Skin of body (tissue), 2 donors: ENCODE data around the gene ZC2HC1C. TPM values are rescaled to one million over a fixed set of nuclear protein-coding genes. Genes with fewer than 3 reads are reported as not detected.
"Not testable (repeated sequence)": the region's sequence is repeated elsewhere in the genome, so short reads cannot be mapped to it uniquely, and the experiment has no call there.

ENCODE experiments used
- DNase-seq: peaks from one replicate; lab custom pipeline; 2025; lab: John Stamatoyannopoulos, UW
- total RNA-seq: library from RNA; depleted of rRNA; stranded (reverse); fragments of >200 nt; gene quantifications from one replicate; pipeline ENCODE4 v1.2.3, GENCODE V29; 2014

Gene ZC2HC1C
- total RNA-seq, 1 donor from 2014 or later, result 0.59 TPM

DNA sequence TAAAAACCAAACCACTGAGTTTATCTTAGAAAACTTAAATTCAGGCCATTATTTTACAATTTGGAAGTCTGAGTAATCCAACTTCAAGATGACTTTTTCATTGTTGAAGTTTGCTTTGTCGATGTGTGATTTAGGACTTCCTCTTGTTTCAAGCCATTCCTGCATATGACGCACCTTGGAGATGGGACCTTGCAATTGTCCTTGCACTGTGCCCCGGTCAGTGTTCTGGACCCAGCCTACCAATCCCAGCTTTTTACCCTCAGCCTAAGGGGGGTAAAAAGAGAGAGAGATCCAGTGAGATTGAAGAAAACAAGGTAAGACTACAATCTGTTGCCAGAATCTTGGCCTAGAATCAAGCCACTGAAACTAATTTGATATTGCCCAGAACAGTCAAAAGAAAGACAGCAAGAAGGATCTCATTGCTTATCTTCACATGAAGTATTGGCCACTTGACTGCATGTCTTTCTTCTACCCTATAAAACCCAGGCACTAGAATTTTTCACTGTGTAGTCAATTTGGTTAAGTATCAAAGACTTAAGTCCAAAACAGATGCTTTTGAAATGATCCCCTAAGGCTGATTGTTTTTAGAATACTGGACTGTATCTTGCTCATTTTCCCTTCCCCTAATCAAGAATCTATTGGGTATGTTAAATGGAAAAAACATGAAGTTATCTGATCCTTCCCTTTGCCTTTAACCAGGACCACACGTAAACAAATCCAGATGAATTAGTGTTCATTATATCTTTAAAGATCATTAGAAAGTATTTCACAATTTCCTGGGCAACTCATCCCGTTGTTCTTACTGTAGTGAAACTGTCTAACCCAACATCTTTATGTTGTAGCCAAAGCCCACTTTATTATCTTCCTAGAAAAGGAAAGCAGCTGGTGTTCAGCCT is 15.8 kb upstream of the ZC2HC1C start:
- DNase-seq, result no peak

DNA sequence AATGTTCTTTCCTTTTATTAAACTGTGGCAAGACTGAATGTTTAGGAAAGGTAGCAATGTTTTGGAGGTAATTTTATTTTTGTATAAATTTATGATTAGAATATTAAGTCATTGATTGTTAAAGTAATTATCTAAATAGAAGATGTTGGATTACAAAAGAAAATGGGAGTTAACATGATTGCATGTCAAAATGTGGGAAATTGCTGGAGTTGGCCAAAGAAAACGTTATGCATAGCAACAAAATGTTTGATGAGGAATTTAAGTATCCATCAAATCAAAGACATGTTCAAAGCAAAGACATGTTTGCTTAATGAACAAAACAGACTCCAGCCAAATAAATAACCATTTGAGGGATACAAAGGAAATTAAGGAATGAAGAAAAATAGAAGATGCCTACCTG is 15.0 kb upstream of the ZC2HC1C start:
- no peak for DNase-seq

DNA sequence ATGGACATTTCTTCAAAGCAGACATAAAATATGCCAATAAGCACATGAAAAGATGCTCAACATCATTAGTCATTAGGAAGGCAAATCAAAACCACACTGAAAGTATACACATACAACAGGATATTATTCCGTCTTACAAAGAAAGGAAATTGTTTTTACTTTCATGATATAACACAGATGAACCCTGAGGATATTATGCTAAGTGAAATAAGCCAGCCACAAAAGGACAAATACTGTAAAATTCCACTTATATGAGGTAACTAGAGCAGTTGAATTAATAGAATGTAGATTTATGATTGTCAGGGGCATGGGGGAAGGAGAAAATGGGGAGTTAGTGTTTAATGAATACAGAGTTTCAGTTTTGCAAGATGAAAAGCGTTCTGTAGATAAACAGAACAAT is 9.8 kb upstream of the ZC2HC1C start:
- DNase-seq, result no peak

DNA sequence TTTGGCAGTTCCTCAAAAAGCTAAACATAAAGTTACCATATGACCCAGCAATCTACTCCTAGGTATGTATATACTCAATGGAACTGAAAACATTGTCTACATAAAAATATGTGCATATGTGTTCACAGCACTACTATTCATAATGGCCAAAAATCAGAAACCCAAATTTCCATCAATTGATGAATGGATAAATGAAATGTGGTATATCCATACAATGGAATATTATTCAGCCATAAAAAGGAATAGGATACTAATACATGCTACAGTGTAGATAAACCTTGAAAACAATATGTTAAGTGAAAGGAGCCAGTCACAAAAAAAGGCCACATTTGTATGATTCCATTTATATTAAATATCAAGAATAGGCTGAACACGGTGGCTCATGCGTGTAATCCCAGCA is 9.0 kb upstream of the ZC2HC1C start:
- no peak for DNase-seq

DNA sequence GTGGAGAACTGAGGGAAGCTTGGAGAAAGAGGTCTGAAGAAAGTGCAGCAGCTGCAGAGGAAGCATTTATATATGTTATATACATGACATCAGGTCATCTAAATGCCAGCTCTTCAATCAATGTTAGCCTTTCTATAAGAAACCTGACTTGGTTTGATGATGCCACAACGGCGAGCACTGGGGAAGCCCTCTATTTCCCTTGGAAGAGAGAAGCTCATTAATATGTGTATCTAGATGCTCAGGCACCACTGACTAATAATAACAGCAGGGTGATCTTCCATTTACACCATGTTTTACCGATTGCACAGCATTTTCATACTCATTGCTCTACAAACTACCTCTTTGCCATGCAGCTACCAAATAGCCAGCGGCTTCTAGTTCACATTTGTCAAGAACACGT is 6.4 kb upstream of the ZC2HC1C start:
- no peak for DNase-seq

DNA sequence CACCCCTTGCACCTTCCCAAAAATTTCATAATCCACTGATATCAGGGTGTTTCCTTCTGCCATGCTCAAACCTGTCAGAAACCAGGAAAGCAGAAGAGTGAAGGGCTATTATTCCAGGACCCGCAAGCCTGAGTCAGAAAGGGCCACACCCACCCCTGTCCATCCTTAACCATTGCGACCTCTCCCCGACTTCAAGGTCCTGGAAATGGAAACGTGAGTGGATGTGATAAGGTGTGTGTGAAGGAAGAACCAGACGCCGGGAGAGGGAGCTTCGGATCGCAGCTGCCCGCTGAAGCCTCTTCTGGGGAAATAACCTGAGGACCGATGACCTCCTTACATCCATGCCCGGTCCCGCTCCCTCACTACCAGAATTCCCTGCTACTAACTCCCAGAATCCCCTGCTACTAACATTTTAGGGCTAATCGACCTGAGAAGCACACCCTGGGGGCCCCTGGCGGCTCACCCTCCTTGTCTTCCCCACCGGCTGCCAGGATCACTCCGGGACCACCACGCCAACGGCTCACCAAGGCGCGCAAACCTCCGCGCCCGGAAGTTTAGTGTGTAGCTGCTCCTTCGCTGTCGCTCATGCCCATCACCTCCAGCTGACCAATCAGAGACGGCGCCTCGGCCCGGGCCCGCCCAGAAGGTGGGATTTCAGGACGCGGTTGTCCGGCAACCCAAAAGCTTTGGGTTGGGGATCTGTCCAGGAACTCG is 5.8 kb upstream of the ZC2HC1C start, which contains the start of gene ACYP1:
ACYP1 (minus strand) TSS at position 534 of the 714 bp plus-strand sequence; CDS start at position 63, 471 bp downstream.
- DNase-seq, result peak; percentile 67

DNA sequence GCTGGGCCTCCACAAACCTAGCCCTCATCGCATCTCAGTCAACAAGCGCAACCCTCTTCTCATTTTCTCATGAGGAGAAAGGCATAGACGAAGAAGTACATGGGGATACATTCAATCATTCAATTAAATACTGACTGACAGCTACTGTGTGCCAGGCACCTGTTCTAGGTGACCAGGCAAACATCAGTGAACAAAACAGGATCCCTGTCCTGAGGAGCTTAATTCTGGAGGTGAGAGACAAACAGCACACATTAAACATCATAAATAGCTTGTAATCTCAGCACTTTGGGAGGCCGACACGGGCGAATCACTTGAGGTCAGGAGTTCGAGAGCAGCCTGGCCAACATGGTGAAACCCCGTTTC is 5.3 kb upstream of the ZC2HC1C start:
- DNase-seq, result no peak

DNA sequence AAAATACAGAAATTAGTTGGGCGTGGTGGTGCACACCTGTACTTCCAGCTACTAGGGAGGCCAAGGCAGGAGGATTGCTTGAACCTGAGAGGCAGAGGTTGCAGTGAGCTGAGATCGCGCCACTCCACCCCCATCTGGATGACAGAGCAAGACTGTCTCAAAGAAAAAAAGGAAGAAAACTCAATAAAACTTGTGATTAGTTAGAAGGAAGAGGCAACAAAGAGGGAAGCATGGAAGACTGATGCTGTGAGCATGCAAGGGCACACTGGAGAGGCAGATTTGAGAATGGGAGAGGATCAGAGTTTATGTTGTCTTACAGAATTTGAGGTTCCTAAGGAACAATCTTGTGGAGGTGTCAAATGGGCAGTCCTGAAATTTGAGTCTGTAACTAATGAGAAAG is 2.8 kb upstream of the ZC2HC1C start:
- no peak for DNase-seq

DNA sequence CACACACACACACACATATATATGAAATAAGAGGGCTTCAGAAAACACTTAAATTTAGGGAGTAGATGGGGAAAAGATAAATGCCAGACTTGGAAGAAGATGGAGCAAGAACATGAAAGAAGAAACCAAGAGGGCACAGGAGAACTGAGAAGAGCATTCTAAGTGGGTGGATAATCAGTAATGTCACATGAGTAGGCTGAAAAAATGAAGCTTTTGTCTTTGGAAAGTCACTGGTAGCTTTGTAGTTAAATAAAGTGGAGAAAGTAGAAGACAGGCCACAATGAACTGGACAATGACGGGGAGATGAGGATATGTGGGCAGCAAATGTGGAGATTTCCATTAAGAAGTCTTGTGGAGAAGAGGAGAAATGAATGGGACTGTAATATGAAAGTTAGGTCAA is 2.2 kb upstream of the ZC2HC1C start:
- no peak for DNase-seq

DNA sequence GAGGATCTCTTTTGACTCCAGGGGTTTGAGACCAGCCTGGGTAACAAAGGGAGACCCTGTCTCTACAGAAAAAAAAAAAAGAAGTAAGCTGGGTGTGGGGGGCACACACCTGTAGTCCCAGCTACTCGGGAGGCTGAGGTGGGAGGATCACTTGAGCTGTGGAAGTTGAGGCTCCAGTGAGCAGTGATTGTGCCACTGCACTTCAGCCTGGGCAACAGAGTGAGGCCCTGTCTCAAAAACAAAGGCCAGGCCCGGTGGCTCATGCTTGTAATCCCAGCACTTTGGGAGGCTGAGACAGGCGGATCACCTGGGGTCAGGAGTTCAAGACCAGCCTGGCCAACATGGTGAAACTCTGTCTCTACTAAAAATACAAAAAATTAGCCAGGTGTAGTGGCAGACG is 1.7 kb upstream of the ZC2HC1C start:
- not testable (repeated sequence) for DNase-seq

DNA sequence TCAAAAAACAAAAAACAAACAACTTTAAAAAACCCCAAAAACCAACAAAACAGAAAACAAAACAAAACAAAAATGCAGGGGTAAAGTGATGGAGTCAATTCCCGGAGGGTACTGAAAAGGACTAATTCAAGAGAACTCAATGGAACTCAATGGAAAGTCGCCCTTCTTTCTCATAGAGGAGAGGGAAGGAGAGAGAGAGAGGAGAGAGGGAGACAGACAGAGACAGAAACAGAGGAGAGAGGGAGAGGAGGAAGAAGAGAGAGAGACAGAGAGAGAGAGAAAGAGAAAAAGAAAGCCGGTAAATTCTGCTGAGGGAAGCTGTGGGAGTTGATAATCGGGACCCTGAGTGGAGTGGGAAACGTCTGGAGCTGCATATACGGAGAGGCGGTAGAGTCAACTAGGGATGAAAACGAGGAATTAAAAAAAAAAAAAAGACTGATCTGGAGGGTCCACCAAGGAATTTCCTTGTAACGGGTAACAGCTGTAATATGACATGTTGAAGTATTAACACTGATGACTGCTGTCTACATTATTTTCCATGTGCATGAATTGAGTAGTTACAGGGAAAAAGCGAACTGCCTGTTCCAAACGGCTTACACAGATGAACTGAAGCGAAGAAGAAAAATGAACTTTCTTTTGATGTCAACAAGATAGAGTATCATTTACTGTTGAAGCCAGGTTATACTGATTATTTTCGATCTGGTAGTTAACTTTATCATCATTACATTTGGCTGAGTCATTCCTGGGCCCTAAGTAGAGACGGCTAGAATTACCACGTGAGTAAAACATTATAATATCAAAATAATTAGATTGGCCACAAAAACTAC is 934 bp upstream of the ZC2HC1C start:
- peak; percentile 88 for DNase-seq

DNA sequence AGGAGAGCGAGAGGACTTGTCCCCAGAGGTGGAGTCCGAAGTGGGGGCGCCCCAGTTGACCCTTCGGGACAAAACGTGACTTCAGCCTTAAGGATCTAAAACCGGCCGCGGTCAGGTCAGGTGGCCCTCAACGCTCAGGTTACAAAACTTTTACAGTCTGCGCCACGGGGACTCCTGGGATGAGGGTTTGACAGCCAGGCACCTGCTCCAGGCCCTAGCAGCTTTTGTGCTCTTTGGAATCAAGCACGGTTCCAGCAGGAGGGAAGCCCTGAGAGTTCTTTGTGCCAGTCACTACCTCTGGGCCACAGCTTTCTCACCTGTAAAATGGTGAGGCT is 337 bp downstream of the ZC2HC1C start:
- no peak for DNase-seq

DNA sequence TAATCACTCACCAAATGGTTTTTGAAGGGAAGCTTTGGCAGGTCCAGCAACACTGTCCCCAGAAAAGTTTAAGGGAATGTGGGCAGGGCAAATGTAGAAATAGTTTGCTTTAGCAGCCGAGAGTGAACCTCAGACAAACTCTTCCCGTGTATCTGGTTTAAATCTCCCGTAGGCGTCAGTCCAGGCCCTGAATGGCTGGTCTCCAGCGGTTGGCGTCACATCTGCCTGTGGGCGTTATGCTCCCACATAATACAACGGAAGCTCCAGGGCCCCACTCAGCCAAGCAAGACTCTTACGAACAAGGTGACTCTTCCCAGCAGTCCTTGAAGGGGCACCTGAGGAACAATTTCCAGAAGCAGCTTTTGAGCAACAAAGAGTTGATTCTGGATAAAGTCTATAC is 942 bp downstream of the ZC2HC1C start:
- DNase-seq, result no peak

DNA sequence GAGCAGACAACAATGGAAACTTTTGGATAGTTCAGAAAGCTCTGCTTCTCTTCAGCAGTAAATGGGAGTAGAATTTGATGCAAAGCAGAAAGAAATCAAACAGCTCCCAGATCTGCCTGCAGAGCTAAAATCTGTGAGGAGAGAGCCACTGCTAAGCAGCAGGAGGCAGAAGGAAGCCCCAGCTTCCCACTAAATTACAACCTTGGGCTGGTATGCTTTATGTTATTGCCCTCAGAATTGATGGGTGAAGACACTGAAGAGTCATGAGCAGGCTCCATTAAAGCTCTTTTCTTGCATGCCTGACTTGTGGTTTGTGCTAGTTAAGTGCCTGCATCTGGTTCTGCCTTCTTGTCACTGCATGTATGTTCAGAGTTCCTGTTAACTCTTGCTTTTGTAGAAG is 8.4 kb downstream of the ZC2HC1C start:
- DNase-seq, result peak; percentile 73

DNA sequence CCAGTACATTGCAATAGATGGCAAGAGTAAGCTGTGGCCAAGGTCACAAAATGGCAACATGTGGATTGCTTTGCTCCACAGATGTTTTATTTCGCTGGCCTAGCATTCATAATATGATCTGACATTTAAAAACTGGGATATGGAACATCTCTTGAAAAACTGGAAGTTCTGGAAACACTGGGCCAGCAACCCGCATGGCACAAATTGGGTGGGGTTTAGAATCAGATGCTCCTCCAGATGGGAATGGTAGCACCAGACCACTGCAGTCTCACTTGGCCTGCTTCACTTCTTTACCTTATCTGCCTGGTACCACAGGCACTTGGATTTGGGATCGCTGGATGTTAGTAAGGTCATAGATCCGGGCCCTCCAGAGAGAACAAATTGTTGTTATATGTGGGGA is 10.1 kb downstream of the ZC2HC1C start:
- no peak for DNase-seq

DNA sequence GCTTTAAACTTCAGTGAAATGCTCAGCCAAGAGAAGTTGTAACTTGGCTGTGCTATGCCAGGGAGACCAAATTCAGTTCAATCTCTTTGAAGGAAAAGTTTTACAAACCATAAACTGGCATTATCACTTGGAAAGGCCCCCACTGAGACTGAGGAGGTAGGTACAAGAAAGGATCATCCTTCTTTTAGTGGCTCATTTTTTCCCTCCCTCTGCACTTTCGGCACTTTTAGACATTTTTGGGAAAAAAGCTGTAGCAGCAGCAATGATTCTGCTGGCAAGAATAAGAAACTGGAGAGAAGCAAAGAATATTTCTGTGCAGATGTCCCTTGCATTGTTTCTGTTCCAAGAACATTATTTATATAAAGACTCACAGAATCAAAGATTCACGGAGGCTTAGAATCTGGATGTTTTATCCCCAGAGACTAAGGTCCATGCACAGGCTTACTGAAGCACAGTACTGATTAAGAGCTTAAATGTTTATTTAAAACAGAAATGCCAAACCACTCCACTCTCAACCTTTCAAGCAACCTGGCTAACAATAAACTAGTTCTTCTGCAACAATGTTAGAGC is 12.3 kb downstream of the ZC2HC1C start:
- DNase-seq, result peak; percentile 69

DNA sequence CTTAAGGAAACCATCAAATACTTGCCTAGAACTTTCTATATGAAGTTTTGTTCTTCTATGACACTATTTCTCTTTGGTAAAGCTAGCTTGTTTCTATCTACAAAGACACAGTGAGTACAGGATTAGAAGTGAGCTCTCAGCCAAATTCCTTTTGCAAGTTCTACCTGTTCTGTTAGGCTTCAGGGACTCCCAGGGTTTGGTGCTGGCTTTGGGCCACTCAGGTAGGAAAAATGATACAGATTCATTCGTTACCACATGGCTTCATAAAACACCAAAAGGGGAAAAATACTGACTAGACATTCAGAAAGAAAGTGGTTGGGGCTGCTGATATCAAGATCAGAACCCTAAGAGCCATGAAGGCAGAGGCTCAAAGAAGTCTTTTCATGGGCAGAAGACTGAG is 13.8 kb downstream of the ZC2HC1C start:
- DNase-seq, result no peak

DNA sequence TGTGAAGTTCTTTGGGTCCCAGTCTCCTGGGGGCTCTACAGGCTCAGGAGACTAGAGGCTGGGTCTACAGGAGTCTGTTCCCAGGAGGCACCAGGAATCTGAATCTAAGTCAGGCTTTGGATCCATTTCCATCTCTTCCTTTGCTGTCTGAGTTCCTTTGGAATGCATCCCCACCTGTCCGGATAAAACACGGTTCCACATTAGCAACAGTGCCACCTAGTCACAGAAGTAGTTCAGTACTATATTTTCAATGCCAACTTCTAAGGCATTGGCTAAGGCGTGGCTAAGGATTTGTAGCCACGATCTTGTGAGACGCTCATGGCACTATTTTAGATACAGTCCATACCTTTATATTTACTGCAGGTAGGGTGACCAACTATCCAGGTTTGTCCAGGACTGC is 15.1 kb downstream of the ZC2HC1C start:
- no peak for DNase-seq

DNA sequence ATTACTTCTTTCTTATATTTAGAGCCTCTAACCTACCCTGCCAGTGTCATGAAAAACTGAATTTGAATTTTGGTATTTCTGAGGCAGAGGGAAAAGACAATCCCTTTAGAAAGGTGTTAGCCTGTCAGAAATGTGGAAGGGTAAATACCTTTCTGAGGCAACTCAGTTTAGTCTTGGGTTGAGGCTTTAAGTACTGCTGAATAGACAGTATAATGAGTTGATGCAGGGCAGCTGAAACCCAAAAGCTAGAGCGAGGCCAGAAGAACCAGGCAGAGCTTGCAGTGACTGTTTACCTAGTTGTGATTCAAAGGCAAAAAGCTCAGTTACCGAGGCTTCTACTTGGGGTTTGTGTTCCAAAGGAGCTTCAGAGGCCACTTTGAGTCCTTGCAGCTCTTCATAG is 18.7 kb downstream of the ZC2HC1C start:
- no peak for DNase-seq

DNA sequence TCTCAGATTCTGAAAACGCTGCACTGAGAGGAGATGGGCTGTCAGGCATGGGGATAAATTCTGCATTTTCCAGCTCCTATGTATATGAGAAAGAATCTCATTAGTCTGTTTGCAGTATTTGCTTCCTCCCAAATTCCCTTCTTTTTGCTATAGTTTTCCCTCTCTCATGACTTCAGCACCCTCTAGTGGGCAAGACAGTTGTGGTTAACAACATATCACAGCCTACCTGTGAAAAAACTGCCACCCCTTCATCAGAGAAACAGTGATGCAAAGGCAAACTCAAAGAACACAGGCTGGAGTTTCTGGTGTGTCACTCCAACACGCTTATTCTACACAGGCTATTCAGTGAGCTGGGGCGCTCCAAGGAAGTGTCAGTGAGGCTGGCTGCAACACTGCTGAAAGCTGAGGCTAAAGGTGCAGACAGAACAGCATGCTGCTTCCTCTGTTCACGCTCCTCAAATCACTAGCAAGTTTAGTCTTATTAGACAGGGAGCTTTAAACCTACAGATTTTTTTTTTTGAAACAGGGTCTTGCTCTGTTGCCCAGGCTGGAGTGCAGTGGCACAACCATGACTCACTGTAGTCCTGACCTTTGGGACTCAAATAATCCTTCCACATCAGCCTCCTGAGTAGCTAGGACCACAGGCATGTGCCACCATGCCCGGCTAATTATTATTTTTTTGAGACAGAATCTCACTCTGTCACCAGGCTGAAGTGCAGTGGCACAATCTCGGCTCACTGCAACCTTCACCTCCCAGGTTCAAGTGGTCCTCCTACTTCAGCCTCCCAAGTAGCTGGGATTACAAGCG is 19.3 kb downstream of the ZC2HC1C start:
- DNase-seq, result peak; percentile 10

DNA sequence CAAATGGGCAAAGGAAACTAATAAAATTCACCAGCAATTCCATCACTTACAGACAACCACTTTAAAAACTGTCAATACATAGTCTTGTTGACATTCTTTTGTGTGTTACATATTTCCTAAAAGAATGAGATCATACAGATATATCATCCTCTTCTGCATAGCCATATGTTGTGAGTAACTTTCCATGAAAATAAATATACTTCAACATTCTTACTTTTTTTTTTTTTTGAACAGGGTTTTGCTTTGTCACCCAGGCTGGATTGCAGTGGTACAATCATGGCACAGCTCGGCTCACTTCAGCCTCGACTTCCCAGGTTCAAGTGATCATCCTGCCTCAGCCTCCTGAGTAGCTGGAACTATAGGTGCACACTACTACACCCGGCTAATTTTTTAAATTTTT is 20.9 kb downstream of the ZC2HC1C start:
- DNase-seq, result no peak
